Islet precursor cell (in vitro differentiated cells): ENCODE data around the gene SDF2L1.
"Not testable (repeated sequence)": the region's sequence is repeated elsewhere in the genome, so short reads cannot be mapped to it uniquely, and the experiment has no call there.

ENCODE experiments used
- DNase-seq: peaks from one replicate; pipeline ENCODE4 v3.0.0-alpha.2; 2018

SDF2L1 gene

DNA sequence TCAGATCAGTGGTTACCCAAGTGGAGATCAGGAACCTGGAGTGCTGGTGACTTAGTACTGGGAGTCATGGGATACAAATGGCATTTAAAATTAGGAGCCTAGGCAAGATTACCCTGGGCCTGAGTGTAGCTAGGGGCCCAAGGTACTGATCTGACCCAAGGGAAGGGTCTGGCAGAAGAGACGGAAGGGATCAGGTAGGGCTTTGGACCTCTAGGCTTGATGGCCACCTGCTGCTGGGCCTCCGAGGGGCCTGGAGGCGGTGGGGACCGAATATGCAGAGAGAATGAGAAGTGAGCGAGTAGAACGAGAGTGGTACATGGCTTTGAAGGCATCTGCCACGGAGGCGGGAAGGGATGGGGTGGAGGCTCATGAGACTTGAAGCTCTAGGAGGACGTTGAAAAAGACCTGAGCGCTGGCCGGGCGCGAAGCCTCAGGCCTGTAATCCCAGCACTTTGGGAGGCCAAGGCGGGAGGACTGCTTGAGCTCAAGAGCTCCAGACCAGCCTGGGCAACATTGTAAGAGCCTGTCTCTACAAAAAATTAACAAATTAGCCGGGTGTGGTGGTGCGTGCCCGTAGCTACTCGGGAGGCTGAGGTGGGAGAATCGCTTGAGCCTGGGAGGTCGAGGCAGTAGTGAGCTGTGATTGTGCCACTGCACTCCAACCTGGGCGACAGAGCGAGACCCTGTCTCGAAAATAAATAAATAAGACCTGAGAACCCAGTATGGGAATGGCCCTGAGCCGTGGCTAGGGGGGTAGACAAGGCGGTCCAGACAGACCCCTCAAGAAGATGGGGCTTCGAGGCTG, 23.1 kb downstream of the SDF2L1 start:
- DNase-seq = no peak

DNA sequence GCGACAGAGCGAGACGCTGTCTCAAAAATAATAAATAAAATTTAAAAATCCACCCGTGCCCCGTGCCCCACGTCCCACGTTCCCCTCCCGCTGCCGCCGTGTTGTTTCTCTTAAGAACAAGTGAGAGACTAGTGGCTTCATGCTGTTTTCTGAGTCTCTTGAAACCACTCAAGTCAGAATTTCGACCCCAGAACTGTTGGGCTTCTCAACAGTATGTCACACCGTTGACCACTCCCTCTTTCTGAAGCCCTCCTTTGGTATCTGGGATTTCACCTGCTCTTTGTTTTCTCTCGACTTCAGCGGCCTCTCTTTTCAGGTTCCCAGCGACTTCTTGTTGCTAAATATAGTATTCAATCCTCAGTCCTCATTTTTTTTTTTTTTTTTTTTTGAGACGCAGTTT, 24.7 kb downstream of the SDF2L1 start:
- no peak for DNase-seq

DNA sequence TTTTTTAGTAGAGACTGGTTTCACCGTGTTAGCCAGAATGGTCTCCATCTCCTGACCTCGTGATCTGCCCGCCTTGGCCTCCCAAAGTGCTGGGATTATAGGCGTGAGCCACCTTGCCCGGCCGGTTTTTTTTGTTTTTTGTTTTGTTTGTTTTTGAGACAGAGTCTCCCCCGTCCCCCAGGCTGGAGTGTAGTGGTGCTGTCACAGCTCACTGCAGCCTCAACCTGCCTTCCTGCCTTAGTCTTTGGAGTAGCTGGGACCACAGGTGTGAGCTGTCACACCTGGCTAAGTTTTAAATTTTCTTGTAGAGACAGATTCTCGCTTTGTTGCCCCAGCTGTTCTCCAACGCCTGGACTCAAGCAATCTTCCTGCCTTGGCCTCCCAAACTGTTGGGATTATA, 26.9 kb downstream of the SDF2L1 start:
- DNase-seq = no peak

DNA sequence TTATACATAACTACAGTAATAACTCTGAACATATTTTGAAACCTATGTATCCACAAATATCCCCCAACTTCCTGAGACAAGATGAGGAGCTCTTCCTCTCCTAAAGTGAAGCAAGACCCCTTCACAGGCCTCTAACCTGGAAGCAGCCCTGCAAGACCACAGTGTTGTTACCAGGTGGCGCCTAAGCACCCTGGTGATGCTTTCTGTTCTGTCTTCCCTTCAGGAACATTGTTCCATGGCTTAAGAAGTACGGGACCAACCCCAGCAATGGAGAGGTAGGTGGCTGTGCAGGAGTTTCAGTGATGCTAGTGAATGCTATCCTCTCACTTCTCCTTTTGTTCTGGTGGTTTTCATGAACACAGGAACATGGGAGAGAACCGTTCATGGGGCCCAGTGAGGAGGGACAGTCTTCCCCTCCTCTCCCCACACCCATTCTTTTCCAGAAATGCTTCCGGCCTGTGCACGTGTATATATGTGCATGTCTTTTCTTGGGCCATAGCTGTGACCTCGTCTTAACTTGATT, 30.1 kb downstream of the SDF2L1 start:
- no peak for DNase-seq

DNA sequence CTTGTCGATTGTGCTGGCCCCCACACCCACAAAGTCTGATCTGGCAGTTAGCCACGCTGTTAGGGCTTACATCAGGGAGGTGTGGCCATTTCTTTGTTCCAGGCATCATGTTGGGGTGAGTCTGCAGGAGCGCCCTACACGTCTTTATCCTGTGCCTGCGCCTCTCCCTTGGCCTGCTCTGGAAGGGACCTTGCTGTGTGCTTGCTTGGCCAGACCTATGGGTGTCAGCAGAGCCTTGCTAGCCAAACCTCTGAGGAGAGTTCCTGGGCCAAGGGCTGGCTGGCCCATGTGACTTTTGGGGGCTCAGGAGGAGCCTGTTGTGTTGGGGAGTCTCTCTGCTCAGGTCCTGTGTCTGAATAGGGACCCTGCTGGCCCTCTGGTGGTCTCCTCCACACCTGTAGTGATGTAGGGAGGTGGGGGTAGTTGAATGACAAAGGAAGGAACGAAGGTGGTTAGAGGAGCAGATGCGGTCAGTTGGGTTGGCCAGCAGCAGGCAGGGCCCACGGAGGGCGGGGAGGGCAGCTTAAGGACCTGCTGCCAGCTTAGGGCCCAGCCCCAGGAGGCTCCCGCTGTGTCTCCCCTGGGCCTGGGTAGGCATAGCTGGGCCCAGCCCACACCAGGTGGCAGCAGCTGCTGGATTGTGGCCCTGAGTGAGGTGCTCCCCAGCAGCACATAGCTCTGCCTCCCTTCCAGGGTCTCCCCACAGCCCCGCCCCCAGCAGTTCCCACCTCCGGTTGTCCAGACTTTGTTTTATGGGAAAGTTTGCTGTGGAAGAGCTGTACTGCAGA, 31.6 kb downstream of the SDF2L1 start:
- no peak for DNase-seq

DNA sequence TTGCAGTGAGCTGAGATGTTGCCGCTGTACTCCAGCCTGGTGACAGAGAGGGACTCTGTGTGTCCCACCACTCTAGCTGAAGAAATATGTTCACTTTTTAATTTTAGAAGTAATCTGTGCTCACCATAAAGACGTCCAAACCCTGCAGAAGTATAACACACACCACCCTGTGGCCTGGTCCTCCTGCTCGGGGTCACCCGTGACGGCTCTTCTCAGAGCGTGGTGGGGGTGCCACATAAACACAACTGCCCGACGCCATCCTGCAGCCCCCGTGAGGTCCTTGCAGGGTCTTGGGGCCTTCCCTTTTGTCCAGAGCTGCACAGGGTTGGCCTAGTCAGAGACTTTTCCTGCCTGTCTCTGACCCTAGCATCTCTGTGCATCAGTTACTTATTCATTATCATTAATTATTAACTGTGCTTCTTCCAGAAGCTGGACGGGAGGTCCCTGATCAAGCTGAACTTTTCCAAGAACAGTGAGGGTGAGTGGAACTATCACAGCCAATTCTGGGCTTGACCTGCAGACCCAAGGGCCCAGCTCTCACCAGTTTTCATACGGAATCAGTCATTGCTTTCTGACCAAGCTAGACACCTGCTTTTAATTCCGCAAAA, 32.6 kb downstream of the SDF2L1 start:
- no peak for DNase-seq

DNA sequence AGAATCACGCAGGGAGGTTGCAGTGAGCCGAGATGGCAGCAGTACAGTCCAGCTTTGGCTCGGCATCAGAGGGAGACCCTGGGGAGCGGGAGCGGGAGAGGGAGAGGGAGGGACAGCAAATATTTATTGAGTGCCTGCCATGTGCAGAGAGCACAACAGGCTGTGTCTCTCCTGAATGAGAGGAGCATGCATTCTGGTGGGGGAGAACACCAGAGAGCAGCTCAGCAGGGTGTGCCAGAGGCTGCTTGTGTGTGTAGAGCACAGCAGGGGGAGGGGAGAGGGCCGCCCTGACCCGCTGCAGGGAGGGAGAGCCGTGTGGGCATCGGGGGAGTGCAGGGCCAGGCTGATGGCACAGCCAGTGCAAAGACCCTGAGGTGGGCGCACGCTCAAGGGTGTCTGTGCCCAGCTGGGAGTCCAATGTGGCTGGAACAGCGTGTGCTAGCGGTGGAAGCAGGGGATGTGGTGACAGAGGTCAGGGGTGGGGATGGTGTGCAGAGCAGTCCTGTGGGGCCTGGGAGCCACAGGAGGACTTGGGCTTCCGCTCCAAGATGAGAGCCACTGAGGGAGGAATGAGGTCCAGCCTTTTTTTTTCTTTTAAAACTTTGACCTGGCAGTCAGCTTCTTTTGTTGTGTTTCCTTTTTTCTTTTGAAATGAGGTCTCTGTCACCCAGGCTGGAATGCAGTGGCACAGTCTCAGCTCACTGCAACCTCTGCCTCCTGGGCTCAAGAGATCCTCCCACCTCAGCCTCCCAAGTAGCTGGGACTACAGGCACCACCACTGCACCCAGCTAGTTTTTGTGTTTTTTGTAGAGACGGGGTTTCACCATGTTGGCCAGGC, 35.7 kb downstream of the SDF2L1 start:
- no peak for DNase-seq

DNA sequence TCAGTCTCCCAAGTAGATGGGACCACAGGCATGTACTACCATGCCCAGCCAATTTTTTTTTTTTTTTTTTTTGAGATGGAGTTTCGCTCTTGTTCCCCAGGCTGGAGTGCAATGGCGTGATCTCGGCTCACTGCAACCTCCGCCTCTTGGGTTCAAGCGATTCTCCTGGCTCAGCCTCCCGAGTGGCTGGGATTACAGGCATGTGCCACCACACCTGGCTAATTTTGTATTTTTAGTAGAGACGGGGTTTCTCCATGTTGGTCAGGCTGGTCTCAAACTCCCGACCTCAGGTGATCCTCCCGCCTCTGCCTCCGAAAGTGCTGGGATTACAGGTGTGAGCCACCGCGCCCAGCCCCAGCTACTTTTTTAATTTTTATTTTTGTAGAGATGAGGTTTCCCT, 36.7 kb downstream of the SDF2L1 start:
- DNase-seq = not testable (repeated sequence)

DNA sequence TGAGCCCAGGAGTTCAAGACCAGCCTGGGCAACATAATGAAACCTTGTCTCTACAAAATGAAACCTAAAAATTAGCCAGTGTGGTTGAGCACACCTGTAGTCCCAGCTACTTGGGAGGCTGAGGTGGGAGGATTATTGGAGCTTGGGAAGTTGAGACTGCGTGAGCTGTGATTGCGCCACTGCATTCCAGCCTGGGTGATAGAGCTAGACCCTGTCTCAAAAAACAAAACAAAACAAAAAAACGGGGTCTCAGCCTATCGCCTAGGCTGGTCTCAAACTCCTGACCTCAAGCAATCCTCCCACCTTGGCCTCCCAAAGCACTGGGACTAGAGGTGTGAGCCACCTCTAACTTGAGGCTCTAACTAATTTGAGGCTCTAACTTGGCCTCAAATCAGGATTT, 37.3 kb downstream of the SDF2L1 start:
- no peak for DNase-seq

DNA sequence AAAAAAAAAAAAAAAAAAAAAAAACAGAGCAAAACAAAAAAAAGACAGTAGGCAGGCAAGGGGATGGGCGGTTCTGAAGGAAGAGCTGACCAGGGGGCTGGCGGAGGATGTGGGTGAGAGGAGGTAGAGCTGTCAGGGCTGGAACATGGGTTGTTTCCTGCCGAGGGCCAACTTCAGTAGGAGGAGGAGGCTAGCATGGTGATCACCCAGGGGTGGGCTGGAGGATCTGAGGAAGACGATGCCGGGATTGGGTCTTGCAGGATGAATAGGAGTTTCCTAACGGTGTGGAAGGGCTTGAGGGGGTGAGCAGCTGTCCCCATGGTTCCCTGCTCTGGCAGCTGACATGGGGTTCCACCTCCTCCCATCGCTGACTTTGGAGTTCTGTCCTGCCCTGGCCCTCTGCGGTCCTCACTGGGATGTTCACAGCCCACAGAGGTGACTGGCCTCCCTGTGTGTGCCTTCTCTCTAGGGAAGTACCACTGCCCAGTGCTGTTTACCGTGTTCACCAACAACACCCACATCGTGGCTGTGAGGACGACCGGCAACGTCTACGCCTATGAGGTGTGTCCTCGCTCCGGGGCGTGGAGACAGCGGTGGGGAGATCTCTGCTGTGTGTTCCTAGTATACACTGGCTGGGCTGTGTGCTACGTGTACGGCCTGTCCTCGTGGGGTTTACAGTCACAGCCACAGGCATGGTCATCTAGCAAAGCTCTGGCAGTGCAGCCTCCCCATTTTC, 38.9 kb downstream of the SDF2L1 start:
- no peak for DNase-seq

DNA sequence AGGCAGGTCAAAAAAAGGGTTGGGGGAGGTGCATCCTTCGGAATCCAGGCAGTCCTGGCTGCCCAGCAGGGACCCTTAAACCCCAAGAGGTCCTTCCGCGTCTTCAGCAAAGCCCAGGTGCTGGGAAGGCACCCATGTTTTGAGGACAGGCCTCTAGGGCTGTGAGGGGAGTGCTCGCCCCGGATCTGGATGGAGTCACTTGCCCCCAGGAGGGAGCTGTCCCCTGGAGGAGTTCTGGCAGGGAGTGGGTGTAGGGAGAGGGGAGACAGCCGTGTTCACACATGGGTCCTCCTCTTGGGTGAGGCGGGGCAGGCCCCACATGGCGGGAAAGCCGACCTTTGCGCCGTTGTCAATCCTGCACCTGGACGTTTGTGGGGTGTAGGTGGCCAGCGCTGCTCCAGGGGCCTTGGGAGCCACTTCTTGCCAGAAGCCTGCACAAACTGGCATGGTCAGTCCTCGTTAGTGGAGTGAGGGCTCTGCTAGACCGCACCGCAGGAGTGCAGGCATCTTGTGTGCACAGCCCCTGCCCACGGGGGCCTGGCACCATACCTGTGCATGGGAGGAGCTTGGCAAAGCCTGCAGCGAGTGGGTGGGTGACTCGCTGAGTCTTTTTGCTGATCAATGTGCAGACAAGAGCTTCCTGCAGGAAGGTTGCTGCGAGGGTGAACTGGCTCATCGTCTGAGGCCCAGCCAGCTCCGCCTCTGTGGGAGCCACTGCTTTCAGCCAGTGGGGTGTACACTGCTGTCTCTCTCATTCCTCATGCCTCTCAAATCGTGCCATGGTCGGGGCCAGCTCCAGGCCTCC, 39.7 kb downstream of the SDF2L1 start:
- no peak for DNase-seq

DNA sequence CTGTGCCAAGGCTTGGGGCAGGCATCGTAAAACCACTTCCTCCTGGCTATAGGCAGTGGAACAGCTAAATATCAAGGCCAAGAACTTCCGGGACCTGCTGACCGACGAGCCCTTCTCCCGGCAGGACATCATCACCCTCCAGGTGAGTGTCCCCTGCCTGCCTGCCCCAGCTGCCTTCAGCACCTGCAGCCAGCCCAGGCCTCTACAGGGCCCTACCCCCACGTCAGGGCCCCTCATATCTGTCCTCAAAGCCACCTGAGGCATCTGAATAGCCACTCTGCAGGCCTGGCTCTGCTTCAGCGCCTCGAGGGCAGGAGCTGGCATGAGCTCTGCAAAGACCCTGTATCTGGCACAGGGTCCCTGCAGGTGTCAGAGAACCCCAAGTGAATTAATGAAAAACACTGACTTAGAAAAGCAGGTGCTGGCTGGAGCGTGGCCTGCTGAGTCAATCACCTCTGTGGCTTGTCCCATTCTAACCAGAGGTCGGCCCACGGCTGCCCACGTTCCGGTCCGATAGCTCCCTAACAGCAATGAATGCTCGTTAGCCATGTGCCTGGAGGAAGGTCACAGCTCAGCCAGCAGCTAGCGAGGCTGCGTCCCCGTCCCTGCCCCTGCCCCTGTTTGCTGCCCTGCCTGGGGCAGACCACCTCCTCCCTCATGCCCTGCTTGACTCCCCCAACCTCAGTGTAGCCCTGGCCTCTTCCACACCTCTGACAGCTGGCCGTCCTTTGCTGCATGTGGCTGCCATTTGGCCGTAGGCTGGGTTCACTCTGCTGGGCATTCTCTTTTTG, 40.5 kb downstream of the SDF2L1 start:
- DNase-seq = no peak

DNA sequence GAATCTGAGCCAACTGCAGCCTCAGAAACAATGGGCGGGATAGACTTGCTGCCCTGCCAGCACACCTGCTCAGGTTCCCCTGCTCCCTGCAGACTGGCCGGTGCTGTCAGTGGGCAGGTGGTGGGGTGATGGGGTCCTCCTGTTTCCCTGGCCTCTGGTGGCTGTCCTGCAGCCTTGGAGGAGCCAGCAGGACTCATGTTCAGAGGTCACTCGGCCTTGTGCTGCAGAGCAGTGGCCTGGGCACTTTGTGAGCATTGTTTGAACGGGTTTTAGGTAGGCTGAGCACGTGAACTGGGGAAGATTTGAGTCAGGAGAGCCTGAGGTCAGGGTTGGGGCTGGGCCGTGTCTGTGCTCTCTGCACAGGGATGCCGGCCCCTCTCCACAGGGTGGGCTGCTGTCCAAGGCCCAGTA, 41.3 kb downstream of the SDF2L1 start:
- no peak for DNase-seq

DNA sequence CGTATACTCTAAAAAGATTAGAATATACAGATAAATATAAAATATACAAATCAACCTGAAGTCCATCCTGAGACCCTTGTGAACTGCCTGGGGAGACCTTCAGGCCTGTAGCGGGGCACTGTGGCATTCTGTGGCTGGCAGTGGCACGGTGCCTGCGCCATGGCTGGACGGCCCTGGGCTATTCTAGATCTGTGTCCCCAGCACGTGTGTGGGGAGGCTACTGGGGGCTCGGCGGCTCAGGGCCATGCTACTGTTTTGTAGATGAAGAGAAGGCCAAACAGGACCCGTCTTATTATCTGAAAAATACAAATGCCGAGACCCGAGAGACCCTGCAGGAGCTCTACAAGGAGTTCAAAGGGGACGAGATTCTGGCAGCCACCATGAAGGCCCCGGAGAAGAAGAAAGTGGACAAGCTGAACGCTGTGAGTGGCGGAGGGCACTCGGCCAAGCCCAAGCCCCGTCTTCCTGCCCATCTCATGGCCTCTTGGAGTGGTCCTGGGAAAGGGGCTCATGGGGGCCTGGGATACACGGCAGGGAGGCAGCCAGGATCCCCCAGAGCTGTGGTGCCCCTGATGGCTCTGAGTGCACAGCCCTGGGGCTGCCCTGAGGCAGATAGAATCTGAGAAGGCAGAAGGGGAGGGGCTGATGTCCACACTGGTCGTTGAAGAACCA, 42.5 kb downstream of the SDF2L1 start:
- DNase-seq = no peak

DNA sequence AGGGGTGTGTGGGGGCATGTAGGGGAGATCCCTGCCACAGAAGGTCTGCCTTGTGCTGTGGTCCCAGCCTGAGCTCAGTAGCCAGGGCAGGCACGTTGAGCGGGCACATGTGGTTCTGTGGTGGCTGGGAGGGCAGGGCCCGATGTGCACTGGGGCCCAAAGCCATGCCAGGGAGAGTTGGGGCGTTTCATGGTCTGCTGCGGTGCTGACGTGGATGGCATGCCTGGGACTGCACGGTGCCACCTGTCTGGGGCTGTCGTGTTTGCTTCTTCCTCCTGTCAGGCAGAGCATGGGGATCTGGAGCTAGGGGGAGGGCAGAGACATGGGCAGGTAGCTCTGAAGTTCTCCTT, 43.0 kb downstream of the SDF2L1 start:
- DNase-seq = no peak

DNA sequence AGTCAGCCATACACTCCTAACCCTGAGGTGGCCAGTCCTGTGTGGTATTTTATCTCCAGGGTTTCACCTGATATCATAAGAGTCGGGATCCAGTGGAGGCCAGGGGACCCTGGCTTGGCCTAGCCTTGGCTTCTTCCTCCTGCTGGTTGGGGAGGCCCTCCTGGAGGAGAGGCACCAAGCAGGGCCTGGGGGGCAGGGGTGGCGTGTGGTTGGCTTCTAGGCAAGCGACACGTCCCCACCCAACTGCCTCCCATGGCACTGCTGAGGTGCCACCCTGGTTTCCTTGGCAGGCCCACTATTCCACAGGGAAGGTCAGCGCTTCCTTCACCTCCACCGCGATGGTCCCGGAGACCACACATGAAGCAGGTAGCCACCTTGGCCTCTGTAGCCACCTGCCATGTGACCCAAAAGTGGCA, 44.1 kb downstream of the SDF2L1 start:
- no peak for DNase-seq

DNA sequence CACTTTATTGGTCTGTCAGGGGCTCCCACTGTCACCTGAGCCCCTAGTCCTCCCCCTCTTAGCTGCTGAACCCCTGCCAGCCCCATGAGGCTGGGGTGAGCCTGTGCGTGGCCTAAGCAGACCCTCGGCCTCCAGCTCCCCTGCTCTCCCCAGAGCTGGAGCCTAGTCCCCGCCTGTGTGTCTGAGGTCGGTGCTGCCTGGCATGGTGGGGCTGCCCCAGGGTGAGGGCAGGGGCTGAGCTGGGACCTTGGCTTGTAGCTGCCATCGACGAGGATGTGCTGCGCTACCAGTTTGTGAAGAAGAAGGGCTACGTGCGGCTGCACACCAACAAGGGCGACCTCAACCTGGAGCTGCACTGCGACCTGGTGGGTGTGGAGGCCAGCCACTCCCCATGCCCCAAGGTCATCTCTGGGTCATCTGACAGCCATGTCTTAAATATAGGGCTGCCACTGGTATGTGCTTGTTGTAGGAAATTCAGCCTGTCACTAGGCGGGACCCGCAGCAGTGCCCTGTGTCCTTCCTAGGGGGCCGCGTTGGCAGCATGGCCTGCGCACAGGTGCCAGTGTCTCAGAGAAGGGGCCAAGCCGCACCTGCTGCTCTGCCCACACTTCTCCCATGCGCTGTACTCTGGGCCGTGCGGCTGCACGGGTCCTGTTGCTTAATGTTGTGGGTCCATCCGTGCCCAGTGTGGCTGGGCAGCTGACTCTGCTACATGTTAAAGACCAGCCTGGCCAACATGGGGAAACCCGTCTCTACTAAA, 44.7 kb downstream of the SDF2L1 start:
- no peak for DNase-seq

DNA sequence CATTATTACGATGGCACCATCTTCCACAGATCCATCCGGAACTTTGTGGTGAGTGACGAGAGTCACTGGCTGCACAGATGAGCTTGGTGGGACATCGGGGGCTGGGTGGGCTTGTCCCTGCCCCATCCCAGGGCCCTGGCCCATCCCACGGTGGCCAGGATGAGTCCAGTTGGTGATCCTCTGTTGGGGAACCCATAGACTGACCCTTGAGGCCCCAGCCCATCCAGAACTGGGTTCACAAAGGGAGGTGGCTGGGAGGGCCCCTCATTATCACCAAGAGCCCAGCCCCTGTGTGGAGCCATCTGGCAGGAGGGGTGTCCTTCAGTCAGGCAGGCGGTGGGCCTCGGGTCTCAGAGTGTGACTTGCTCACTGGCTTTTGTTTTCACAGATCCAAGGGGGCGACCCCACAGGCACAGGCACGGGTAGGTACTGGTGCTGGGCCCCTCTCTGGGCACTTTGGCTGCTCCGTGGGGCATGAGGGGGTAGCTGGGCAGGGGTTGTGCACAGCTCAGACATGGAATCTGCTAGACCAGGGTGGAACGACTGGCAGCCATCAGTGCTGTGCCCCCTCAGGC, 45.7 kb downstream of the SDF2L1 start:
- no peak for DNase-seq

DNA sequence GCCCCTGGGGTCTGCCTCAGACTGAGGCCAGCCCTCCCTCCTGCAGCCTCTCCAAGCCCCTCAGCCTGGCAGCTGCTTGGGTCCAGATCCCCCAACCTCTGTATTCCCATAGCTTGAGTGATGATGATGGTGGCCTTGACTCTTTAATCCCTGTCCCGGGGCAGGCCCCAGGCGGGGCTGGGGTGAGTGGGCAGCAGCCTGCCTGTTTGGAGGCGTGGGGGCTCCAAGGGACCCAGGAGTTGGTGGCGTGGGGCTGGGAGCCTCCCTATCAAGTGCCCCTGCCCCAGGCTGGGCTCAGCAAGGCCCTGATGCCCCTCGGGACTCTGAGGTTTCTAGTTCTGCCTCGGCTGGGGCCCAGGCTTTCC, 46.2 kb downstream of the SDF2L1 start:
- no peak for DNase-seq
